B cell (primary cell): Measurements from ENCODE around the gene RSBN1L.

ENCODE experiments used
- CTCF ChIP-seq: fragments of 200-600 bp; IDR thresholded peaks from one replicate; pipeline ENCODE4 v1.8.0; 2022; ENCODE audit warnings: antibody characterized with exemption, mild to moderate bottlenecking
- EZH2 ChIP-seq: IDR thresholded peaks from 2 replicates; pipeline ENCODE4 v1.6.1; 2012; ENCODE audit warnings: borderline replicate concordance, low read depth, mild to moderate bottlenecking, moderate library complexity, low read length; ENCODE audit not compliant: insufficient read depth, poor library complexity, severe bottlenecking

DNA sequence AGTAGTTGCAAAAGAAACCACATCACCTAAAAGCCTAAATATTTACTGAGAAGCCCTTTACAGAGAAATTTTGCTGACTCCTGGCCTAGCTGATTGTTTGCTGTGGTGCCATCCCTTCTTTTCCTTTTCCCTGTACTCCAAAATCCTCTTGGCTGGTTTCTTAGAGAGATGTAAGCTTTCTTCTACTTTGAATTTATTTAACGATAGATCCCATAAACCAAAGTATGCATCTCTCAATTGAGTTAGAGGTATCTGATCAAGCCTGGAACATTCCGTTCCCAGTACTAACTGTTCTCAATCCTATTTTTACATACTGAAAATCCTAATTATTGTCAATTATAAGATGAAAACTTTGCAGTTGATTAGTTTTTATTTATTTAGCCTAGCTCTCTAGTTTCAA is 95.7 kb downstream of the RSBN1L start:
- TF ChIP-seq CTCF (no peak), EZH2 (no peak)
